Muscle layer of duodenum (tissue), 2 donors: Measurements from ENCODE around the gene SHROOM4.

Source experiments
- H3K27ac ChIP-seq: one replicate; pipeline ENCODE4 v1.7.0; 2013; ENCODE audit warnings: mild to moderate bottlenecking, low read length
- H3K27me3 ChIP-seq: one replicate; pipeline ENCODE4 v1.7.0; 2013; ENCODE audit warnings: low read depth, mild to moderate bottlenecking, control low read depth, low read length
- H3K36me3 ChIP-seq, 2 donors: one replicate each; pipeline ENCODE4 v1.7.0; 2013; ENCODE audit warnings: low read length in 2 of 2, control low read depth in 1 of 2, mild to moderate bottlenecking in 1 of 2; ENCODE audit not compliant: insufficient read depth in 2 of 2, control insufficient read depth in 1 of 2
- H3K4me1 ChIP-seq, 2 donors: one replicate each; pipeline ENCODE4 v1.7.0; 2013; ENCODE audit warnings: low read length in 2 of 2, mild to moderate bottlenecking in 2 of 2, control low read depth in 1 of 2, moderate library complexity in 1 of 2; ENCODE audit not compliant: insufficient read depth in 2 of 2, control insufficient read depth in 1 of 2
- H3K4me3 ChIP-seq, 2 donors: one replicate each; pipeline ENCODE4 v1.7.0; 2013; ENCODE audit warnings: low read length in 2 of 2, low read depth in 1 of 2, mild to moderate bottlenecking in 1 of 2
- H3K9me3 ChIP-seq, 2 donors: one replicate each; pipeline ENCODE4 v1.7.0; 2013; ENCODE audit warnings: low read length in 2 of 2, control low read depth in 1 of 2, mild to moderate bottlenecking in 1 of 2; ENCODE audit not compliant: control insufficient read depth in 1 of 2
- donor health status: healthy.

Gene SHROOM4

DNA sequence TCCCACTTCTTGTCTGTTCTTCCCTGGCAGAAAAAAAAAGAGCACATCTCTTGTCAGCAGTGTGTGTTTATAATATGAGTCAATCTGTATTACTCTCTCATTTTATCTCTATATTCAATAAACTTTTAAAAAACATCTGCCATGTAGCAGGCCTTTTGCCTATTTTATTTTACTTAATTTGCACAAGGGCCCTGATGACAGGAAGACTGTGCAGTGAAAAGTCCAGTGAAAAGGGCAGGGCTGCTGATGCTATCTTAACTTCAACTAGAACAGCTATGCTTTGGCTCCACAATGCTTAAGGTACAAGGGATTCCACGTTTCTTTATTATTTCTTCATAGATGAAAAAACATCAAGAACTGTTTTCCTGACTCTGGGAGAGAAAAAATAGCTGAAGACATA is 246.4 kb downstream of the SHROOM4 start:
- no peak overlapping the region for H3K27ac ChIP-seq
- no peaks in the 10 kb centered on the region for H3K27me3 ChIP-seq
- H3K9me3 ChIP-seq, result no peaks in the 10 kb centered on the region
- no peaks in the 10 kb centered on the region for H3K36me3 ChIP-seq
- no peak overlapping the region for H3K4me3 ChIP-seq
- no peaks in the 10 kb centered on the region for H3K4me1 ChIP-seq

DNA sequence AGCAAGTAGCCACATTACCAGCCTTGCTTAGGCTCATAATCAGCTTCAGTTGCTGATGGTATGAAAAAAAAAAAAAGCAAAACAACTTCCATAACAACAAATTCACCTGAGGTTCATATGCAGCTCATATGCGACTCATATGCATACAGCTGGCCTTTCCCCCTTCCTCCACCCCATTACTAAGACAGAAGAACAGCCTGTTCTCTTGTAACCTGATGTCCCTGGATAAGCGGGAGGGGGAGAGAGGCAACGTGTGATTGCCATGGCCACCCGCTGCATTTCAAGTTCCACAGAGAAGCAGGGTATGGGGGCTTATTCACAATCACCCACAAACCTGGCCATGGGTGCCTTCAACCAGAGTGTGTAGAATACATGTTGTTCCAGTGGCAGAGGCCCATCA is 248.3 kb downstream of the SHROOM4 start:
- no peak overlapping the region for H3K4me3 ChIP-seq
- no peaks in the 10 kb centered on the region for H3K27me3 ChIP-seq
- H3K27ac ChIP-seq, result no peak overlapping the region
- H3K36me3 ChIP-seq, result no peaks in the 10 kb centered on the region
- no peaks in the 10 kb centered on the region for H3K9me3 ChIP-seq
- no peaks in the 10 kb centered on the region for H3K4me1 ChIP-seq
